ENCODE measurements around the gene POLR1G.

Gene POLR1G

DNA sequence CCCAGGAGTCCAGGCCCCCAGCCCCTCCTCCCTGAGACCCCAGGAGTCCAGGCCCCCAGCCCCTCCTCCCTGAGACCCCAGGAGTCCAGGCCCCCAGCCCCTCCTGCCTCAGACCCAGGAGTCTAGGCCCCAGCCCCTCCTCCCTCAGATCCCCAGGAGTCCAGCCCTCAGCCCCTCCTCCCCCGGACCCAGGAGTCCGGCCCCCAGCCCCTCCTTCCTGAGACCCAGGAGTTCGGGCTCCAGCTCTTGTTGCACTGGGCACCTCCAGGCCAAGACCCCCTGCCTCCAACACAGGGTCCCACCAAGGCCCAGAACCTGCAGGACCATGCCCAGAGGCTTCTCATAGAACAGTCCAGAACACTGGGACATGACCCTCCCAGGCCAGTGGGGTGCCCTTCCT, 13.5 kb downstream of the POLR1G start:
- no peak for TF ChIP-seq FOXP2 (optimal IDR thresholded peaks at IDR 0.05; ENCODE audit: borderline replicate concordance, extremely low read depth, extremely low read length, insufficient read depth)
- TF ChIP-seq TAF1 (IDR thresholded peaks at IDR 0.05; ENCODE audit: borderline replicate concordance, insufficient read depth, low read length) = no peak
- no peak for TF ChIP-seq SIN3A (IDR thresholded peaks at IDR 0.05; ENCODE audit: borderline replicate concordance, insufficient read depth, low read length)
- no peak for TF ChIP-seq REST (IDR thresholded peaks at IDR 0.05; ENCODE audit: insufficient read depth in 1 of 2, low read depth in 2 of 2, low read length in 2 of 2)
- no peak for TF ChIP-seq POLR2AphosphoS5 (IDR thresholded peaks at IDR 0.05; ENCODE audit: low read depth, low read length)

DNA sequence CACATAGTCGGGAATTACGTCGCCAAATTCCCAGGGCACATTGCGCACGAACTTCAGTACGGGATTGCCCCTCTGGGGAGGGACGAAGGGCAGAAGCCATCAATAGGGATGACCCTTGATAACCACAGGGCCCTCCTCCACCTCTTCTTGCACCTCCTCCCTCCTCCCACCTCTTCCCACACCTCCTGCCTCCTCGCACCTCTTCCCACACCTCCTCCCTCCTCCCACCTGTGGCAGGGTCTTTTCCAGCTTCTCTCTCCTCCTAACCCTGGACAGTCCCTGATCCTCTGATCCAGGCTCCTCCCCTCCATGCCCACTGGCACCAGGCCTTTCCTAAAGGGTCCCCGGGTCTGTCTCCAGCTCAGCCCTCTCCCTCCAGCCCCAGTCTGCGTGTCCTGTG, 13.9 kb downstream of the POLR1G start:
- TF ChIP-seq REST (IDR thresholded peaks at IDR 0.05; ENCODE audit: insufficient read depth in 1 of 2, low read depth in 2 of 2, low read length in 2 of 2) (no peak), POLR2AphosphoS5 (IDR thresholded peaks at IDR 0.05; ENCODE audit: low read depth, low read length) (no peak), SIN3A (IDR thresholded peaks at IDR 0.05; ENCODE audit: borderline replicate concordance, insufficient read depth, low read length) (no peak), TAF1 (IDR thresholded peaks at IDR 0.05; ENCODE audit: borderline replicate concordance, insufficient read depth, low read length) (no peak)

GRCh38 chr19:45420871-45421270, 14.4 kb downstream of the POLR1G start:
- TF ChIP-seq SIN3A (IDR thresholded peaks at IDR 0.05; ENCODE audit: borderline replicate concordance, insufficient read depth, low read length) = no peak
- no peak for TF ChIP-seq FOXP2 (optimal IDR thresholded peaks at IDR 0.05; ENCODE audit: borderline replicate concordance, extremely low read depth, extremely low read length, insufficient read depth)
- TF ChIP-seq REST (IDR thresholded peaks at IDR 0.05; ENCODE audit: insufficient read depth in 1 of 2, low read depth in 2 of 2, low read length in 2 of 2) = no peak
- no peak for TF ChIP-seq POLR2AphosphoS5 (IDR thresholded peaks at IDR 0.05; ENCODE audit: low read depth, low read length)
- TF ChIP-seq TAF1 (IDR thresholded peaks at IDR 0.05; ENCODE audit: borderline replicate concordance, insufficient read depth, low read length) = no peak

GRCh38 chr19:45421947-45422498, 15.6 kb downstream of the POLR1G start:
- no peak for TF ChIP-seq TAF1 (IDR thresholded peaks at IDR 0.05; ENCODE audit: borderline replicate concordance, insufficient read depth, low read length)
- TF ChIP-seq POLR2AphosphoS5 (IDR thresholded peaks at IDR 0.05; ENCODE audit: low read depth, low read length) = no peak
- no peak for TF ChIP-seq REST (IDR thresholded peaks at IDR 0.05; ENCODE audit: insufficient read depth in 1 of 2, low read depth in 2 of 2, low read length in 2 of 2)
- TF ChIP-seq SIN3A (IDR thresholded peaks at IDR 0.05; ENCODE audit: borderline replicate concordance, insufficient read depth, low read length) = no peak
- no peak for TF ChIP-seq FOXP2 (optimal IDR thresholded peaks at IDR 0.05; ENCODE audit: borderline replicate concordance, extremely low read depth, extremely low read length, insufficient read depth)

Measured in PFSK-1 (cell line).